ENCODE data around the gene SERINC5.

The SERINC5 gene

DNA sequence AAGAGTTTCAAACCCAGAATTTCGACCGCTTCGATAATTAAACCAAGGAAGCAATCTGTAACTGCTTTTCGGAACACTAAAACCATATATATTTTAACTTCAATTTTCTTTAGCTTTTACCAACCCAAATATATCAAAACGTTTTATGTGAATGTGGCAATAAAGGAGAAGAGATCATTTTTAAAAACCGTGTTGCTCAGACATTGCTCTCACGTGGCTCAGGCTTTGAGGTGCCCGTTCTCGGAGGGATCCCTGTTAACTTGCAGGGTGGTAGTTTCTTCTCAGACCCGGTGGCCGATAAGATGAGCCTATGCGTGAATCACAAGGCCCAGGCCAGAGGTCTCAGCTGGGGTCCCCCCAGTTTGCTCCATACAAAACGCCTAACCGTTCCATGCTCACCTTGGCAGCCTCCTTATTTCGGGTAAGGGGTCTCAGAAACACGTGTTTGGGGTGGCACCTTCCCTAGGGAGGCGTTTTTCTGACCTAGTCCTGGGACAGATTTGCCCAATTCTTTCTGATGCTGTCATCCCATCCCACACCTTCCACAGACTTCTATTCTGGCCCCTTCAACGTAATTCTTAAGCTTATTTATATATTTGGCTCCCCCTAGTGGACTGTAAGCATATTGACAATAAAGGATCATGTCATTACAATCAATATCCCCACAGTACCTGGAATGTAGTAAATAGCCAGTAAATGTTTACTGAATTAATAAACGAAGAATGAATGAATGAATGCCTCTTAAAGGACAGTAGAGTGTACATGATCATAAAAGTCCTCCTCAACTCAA, 172.6 kb downstream of the SERINC5 start:
- peak; percentile 78 for DNase-seq

DNA sequence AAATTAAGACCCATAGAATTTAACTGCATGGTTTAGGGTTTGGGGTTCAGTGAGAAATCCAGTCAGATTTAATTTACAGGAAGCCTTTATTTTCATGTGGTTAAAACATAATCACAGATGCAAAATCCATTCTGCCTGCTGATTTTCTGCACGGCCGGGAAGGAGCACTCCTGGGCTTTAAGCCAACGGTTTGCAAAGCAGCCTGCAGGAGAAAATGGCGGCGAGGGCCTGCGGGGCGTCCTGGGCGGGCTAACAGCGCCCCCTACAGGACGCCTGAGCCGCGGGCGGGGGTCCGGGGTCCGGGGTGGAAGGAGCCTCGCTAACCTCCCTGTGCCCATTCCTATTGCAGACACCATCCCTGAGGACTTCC, 173.1 kb downstream of the SERINC5 start:
- no peak for DNase-seq

DNA sequence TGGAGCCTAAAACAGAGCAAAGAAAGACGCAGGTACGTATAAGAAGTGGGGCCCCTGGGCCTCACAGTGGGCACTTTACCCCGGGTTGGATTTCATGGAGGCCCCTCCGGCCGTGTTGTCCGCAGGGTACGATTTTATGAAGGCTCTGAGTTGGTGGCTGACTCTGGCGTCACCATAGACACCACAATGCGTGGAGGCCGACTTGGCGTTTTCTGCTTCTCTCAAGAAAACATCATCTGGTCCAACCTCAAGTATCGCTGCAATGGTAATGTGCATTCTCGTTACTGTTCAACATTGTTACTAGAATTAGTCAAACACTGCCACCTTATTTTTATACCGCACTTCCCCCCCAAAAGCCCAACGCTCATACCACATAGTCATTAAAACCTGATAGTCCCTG, 173.6 kb downstream of the SERINC5 start:
- no peak for DNase-seq

DNA sequence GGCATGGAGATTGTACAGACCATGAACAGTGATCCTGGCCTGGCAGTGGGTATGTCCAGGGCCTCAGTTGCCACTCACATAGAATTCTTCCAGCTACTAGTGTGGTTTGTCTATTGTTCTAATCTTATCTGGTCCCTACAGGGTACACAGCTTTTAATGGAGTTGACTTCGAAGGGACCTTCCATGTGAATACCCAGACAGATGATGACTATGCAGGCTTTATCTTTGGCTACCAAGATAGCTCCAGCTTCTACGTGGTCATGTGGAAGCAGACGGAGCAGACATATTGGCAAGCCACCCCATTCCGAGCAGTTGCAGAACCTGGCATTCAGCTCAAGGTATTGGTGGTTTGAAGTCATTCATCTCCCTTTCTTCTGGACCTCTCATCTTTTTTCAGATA, 176.9 kb downstream of the SERINC5 start:
- DNase-seq, result no peak

DNA sequence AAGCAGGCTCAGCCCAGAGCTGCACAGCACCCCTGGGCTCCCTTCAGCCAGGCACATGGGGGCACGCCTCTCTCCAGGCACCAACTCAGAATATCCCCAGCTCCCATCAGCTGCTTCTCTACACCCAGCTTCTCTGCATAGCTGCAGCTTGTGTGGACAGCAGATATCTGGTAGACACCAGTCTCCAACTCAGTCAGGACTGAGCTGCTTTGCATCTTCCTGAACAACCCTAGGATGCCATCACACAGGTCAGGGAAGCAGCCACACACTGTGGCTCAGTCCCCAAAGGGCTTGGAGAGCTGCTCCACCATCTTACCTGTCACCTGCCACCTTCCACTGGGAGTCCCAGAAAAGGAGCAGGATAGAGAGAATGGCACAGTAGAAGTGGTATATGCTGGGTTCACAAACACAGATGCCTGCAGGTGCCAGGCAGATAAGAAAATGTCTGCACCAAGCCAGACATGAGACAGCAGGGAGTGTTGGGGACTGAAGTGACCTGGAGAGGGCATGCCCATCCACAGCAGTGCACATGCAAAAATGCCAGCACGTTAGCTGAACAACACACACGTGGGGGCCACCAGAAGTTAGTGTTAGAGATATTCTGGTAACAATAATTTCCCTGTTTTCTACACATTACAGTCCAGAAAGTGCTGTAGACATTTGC, 178.7 kb downstream of the SERINC5 start:
- no peak for DNase-seq

DNA sequence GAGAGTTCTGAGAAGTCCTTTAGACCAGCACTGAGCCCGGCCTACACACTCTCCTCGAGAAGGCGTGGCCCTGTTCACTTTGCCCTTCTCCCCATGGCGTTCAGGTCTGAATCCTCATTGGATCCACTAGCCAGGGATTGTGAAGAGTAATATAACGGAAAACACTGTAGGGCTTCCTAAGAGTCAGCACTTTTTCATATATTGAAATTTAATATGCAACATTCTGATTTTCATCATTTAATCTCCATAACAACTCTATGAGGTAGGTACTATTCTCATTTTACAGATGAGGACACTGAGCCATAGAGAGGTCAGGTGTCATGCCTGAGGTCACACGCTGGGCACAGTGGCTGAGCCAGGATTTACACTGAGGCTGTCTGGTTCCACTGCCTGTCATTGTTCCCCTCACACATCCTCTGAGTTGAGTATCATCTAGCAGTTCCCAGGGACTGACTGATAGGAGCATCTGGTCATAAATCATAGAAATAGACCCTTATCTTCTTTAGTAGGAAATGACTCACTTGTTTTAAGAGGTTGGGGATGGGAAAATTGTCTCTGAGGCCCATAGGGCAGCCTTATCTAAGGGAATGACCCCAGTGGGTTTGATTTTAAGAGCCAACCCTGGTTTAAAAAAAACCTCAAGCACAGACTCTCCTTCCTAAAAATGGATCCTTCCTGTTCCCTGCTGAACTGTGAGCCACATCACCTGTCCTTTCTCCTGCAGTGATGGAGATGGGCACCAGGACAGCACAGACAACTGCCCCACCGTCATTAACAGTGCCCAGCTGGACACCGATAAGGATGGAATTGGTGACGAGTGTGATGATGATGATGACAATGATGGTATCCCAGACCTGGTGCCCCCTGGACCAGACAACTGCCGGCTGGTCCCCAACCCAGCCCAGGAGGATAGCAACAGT, 179.5 kb downstream of the SERINC5 start:
- no peak for DNase-seq

DNA sequence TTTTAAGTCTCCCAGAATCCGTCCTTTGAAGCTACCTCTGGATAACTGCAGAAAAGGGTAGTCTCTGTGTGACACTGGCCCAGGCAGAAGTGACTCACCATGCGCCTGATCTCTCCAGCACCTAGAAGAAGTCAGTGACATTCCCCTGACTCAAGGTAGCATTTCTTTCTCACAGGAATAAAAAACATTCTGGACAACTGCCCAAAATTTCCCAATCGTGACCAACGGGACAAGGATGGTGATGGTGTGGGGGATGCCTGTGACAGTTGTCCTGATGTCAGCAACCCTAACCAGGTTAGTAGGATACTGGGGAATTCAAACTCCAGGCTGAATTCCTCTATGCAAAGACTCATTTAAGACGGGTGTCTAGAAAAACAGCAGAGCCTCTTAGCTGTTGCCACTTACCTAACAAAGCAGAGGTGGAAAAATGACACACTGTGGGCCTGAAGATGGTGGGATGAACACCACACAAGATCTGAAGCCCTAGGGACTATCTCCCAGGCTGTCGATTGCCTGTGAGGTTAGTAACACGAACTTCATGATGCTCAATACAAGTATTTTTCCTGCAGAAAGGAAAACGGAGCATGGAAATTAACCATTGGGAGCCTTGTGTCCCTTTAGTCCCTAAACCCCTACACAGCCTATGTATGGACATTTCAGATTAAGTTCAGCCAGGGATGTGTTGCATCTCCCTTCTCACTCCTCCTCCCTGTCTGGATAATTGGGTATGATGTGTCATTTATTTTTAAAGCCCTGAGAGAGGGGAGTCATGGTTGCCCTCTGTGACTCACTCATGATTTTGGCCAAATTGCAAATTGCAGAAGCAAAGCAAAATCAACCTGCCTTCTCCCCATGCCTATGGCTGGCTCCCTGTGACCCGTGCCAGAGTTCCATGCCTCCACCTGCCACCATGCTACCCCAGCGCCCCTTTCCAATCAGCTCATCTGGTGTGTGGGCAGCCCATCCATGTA, 183.5 kb downstream of the SERINC5 start:
- no peak for DNase-seq

DNA sequence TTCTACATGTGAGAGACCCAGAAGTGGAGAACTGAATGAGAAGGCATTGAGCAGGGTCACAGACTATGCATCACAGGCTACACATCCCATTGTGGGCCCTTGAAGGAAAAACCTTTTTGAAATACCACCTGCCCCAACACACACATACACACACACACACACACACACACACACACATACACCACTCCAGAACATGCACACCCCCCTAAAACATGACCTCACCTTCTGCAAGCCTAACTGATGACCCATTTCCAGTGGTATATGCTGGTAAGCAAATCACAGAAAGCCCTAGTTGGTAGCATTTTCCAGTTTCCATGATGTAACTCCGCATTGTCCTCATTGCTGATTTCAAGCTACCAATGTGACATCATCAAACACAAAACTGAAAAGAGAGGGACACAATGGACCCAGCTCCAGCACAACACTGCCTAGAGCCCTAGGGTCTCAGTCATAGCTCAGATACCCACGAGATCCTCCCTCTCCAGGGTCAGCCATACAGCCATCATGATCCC, 184.3 kb downstream of the SERINC5 start:
- DNase-seq, result no peak

DNA sequence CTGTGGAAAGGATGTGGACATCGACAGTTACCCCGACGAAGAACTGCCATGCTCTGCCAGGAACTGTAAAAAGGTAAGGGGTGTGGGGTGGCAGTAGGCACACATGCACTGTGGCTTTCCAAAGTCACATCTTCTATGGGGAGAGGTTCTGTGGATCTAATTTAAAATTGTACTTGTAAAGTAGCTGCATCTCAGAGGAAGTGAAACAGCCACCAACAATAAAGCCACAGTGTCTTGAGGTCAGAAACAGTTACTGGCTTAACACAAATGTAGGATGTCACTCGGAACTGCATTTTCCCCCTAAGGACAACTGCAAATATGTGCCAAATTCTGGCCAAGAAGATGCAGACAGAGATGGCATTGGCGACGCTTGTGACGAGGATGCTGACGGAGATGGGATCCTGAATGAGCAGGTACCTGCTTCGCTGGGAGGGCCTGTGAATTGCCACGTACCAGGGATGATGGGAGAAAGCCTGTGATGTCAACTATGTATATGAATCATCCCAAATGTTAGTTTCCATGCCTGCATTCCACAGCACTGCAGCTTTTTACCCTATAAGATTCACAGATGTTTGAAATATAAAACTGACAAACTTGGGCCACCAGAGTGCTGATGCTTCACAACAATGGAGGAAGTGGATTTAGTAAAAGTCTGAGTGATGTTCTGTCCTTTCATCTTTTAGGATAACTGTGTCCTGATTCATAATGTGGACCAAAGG, 185.4 kb downstream of the SERINC5 start:
- no peak for DNase-seq

DNA sequence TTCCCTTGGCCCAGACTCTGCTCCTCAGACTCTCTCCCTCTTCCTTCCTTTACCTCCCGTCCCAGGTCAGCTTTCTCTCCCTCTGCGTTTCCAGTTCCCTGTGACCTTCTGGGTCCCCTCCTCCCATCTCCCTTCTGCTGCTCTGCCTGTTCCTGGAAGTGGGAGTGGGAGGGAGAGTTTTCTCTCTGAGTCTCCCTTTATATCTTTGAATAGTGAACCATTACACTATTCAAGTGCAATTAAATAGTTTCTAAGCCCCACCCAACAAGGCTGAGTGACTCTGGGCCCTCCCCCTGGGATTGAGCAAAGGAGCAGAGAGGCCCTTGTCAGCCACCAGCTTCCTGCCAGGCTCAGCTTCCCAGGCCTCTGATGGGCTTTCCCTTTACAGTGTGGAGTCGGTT, 185.9 kb downstream of the SERINC5 start:
- DNase-seq, result no peak

DNA sequence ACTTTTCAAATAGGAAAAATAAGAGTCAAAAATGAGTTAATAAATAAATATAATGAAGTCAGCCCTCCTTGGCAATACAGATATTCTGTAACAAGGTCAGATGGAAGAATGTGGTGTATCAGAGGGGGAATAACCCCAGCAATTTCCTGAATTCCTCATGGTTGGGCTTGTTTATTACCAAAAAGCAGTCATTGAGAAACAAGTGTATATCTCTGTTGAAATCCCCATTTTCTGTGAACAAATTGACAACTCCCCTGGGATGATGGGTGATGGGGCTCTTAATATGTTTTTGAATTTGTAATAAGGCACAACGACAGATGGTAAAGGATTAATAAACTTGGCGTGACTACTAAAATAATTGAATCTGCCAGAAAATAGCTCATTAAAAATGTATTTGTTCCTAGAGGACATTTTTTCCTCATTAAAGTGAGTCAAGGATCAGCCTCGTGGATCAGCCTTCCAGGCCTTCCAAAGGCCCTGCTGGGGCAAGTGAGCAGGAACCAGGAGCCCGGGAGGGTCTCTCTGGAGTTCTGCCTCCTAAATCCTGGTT, 186.5 kb downstream of the SERINC5 start:
- DNase-seq, result no peak

DNA sequence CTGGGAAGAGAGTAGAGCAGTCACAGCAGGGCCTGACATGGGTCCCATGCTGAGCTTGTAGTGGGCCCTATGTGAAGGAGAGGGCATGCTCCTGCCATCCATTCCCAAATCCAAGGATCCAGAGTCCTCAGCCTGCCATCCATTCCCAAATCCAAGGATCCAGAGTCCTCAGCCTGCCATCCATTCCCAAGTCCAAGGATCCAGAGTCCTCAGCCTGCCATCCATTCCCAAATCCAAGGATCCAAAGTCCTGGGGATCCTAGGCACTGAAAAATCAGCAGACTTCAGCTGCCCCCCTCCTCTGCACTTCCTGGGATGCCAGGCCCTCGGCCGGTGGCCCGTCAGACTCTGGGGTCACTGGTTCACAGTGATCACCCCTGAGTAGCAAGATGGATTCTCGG, 187.1 kb downstream of the SERINC5 start:
- DNase-seq, result no peak

DNA sequence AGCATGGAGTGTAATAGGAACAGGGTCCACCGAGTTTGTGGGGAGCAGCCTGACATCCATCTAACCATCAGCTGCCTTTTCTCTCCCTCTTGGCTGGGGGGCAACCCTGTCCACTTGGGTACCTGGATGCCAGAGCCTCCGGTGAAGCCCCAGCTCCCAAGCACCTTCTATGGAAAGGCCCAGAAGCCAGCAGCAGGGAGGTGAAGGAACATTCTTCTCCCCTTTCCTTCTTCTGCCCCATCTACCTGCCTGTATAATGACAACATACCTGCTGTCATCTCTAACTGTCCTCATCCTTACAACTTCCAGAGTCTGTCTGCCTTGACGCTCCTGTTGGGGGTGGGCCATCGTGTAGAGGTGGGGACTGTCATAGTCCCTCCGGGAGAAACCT, 187.6 kb downstream of the SERINC5 start:
- DNase-seq, result no peak

DNA sequence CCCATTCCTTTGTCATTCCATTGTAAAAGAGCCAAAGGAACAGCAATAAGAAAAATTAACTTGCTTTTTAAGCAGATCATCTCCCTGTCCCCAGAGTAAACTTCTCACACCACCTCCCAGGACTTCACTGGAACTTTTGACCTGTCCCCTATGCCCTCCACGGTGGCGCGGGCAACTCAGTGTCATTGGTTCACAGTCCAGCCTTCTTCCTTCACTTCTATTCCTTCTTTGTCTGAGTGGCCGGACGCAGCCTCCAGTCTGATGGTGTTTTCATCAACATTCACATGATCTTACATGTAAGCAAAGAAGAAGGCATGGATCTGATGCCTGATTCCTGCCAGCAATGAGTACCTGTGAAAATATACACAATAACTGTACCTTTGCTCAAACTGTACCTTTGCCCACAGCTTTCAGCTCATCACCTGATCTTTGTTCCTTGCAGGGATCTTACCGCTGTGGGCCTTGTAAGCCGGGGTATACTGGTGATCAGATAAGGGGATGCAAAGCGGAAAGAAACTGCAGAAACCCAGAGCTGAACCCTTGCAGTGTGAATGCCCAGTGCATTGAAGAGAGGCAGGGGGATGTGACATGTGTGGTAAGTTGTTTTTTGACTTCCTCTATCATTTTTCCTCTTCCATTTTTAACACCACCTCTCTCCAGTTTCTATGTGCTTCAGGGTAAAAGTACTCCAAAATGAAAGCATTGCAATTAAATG, 188.2 kb downstream of the SERINC5 start:
- DNase-seq, result no peak

DNA sequence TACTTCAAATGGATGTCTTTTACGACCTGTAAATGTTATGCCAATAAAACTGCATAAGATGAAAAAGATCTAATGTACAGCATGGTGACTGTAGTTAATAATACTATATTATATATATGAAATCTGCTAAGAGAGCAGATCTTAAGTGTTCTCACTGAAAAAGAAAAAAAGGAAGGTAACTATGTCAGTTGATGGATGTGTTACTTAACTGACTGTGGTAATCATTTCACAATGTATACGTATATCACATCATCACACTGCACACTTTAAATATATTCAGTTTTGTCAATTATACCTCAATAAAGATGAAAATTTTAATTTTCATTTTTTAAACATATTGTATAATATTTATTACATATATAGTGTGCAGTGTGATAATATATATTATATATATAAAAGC, 188.8 kb downstream of the SERINC5 start:
- DNase-seq, result no peak

DNA sequence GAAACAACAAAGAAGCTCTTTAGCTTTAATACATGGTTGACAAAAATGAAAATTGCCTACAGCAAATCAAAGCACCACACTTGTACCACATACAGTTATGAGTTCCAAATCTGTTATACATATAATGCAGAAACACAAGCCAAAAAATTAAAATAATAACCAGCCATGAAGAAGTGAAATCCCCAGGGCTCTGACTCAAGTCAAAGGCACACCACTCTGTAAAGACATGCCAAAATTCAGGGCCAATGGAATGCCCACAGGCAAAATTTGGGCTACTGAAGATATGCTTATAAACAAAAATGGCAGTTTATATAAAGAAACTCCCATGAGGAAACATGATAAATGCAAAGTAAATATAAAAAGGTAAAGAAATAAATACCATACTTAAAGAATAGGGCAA, 191.7 kb downstream of the SERINC5 start:
- DNase-seq, result no peak

All from kidney glomerular epithelial cell (primary cell).